Brain microvascular endothelial cell (primary cell): ENCODE results near the gene EXOC5.

Experiments
- DNase-seq: peaks from one replicate; pipeline ENCODE4 v3.0.0-alpha.2; 2020
- H3K27ac ChIP-seq: fragments of 250-450 bp; sonication (Bioruptor Pico); 2 replicates; pipeline ENCODE4 v1.5.1; 2020; ENCODE audit warnings: mild to moderate bottlenecking, moderate library complexity
- H3K27me3 ChIP-seq: fragments of 250-450 bp; sonication (Bioruptor Pico); replicated peaks from 2 replicates; pipeline ENCODE4 v1.5.1; 2020; ENCODE audit warnings: mild to moderate bottlenecking
- H3K36me3 ChIP-seq: fragments of 250-450 bp; sonication (Bioruptor Pico); replicated peaks from 2 replicates; pipeline ENCODE4 v1.5.1; 2020; ENCODE audit warnings: mild to moderate bottlenecking
- H3K4me3 ChIP-seq: 2 replicates; pipeline ENCODE4 v1.5.1; 2011; ENCODE audit warnings: low read depth, mild to moderate bottlenecking, control low read depth, low read length, moderate library complexity
- CTCF ChIP-seq: IDR thresholded peaks from 2 replicates; pipeline ENCODE4 v1.5.1; 2011; ENCODE audit warnings: low read depth, mild to moderate bottlenecking, moderate library complexity, low read length, control low read depth, inconsistent platforms; ENCODE audit errors: missing control alignments
- in situ Hi-C: cut with HindIII; loops from 2 replicates; pipeline ENCODE4 v1.10.0; 2017; ENCODE audit warnings: low sequenced_read_pairs, low pct_ligation_motif_present

EXOC5 gene

GRCh38 chr14:57268161-57269069 lies at the start of gene EXOC5, which contains the start of gene AP5M1:
TSS of gene EXOC5 (minus strand) at chr14:57268905. CDS start at chr14:57268648, 257 bp downstream.
TSS of gene AP5M1 (plus strand) at chr14:57268971. CDS start at chr14:57269315, 344 bp downstream.
- Histone ChIP-seq H3K36me3 (no peaks in the 10 kb centered on the region), H3K27me3 (no peaks in the 10 kb centered on the region), H3K4me3 (peak within 1 kb of the TSS; percentile 77), H3K27ac (peak within 1 kb of the TSS; percentile 70)
- no peak for TF ChIP-seq CTCF
- DNase-seq: peak; percentile 86
- in situ Hi-C loops: no loop called here

- no peak overlapping the region for H3K4me3 ChIP-seq
- H3K27me3 ChIP-seq: no peaks in the 10 kb centered on the region
- peak; percentile 72 for DNase-seq
- TF ChIP-seq CTCF: peak; percentile 89
- H3K36me3 ChIP-seq: no peaks in the 10 kb centered on the region
- in situ Hi-C loops: no loop called here
- H3K27ac ChIP-seq: no peak overlapping the region
Measured at GRCh38 chr14:57317248-57317833, 48.6 kb upstream of the EXOC5 start.

GRCh38 chr14:57314396-57315089 lies 45.8 kb upstream of the EXOC5 start:
- DNase-seq: no peak
- no peak for TF ChIP-seq CTCF

GRCh38 chr14:57302883-57303282 lies 34.2 kb upstream of the EXOC5 start:
- Histone ChIP-seq H3K4me3 (no peak overlapping the region), H3K27ac (no peak overlapping the region), H3K36me3 (no peaks in the 10 kb centered on the region), H3K27me3 (no peaks in the 10 kb centered on the region)
- DNase-seq: no peak
- TF ChIP-seq CTCF: no peak
- in situ Hi-C loops: no loop called here

More at GRCh38 chr14:57314396-57315089, 45.8 kb upstream of the EXOC5 start:
- Histone ChIP-seq H3K27ac (no peak overlapping the region), H3K36me3 (no peaks in the 10 kb centered on the region), H3K4me3 (no peak overlapping the region), H3K27me3 (no peaks in the 10 kb centered on the region)
- in situ Hi-C loops: no loop called here

GRCh38 chr14:57299511-57299910 lies 30.8 kb upstream of the EXOC5 start:
- TF ChIP-seq CTCF: no peak
- in situ Hi-C loops: no loop called here
- DNase-seq: no peak
- H3K36me3 ChIP-seq: no peaks in the 10 kb centered on the region
- no peak overlapping the region for H3K4me3 ChIP-seq
- no peak overlapping the region for H3K27ac ChIP-seq
- no peaks in the 10 kb centered on the region for H3K27me3 ChIP-seq
